HG03520 (cell line): ENCODE results near the gene CERS4.

ENCODE experiments used
- ATAC-seq: cut with Tn5 transposase; IDR thresholded peaks from one replicate; pipeline ENCODE4 v1.9.1; 2021; ENCODE audit warnings: mild to moderate bottlenecking, moderate library complexity; ENCODE audit not compliant: unreplicated experiment

The CERS4 gene

GRCh38 chr19:8311461-8312260 is 102.5 kb downstream of the CERS4 start:
- no peak for ATAC-seq
